ENCODE measurements around the gene SRSF7.
"Not testable (repeated sequence)": the region's sequence is repeated elsewhere in the genome, so short reads cannot be mapped to it uniquely, and the experiment has no call there.

The SRSF7 gene

GRCh38 chr2:38751596-38752410, 642 bp upstream of the SRSF7 start:
- no peak for DNase-seq

- DNase-seq = peak in 2 of 3 experiments; percentile 63 to 81
Observed at GRCh38 chr2:38750011-38750890, 910 bp downstream of the SRSF7 start.

- DNase-seq = peak in 1 of 3 experiments; percentile 55
Observed at GRCh38 chr2:38748943-38749804, 2.0 kb downstream of the SRSF7 start.

DNA sequence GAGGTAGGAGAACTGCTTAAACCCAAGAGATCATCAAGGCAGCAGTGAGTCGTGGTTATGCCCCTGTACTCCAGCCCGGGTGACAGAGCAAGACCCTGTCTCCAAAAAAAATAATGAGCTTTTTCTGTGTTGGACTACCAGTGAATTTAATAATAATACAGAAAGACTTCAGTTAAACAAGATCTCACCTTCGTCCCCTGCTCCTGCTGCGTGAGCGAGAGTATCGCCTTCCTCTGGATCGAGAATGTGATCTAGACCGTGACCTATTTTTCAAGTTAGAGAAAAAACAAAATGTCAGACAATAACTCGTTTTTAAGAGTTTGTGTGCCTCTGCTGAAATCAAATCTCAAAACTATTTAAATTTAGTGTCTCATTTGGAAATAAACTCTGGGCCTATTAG, 2.8 kb downstream of the SRSF7 start:
- DNase-seq = no peak

DNA sequence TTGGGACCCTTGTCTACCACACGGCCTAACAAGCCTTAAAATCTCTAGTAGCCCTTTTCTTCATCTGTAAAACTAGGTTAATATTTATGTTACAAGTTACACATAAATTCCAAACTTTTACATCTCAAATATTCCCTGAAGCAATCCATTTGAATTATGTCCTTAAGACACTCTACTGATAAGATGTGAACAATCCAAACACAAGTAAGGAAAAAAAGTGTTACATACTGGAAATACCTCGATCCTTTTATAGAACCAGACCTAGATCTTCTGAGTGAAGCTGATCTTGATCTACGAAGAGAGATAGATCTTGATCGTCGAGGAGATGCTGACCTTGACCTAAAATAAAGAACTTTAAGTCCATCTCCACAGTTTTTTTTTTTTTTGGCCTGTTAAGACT, 3.3 kb downstream of the SRSF7 start:
- no peak for DNase-seq

DNA sequence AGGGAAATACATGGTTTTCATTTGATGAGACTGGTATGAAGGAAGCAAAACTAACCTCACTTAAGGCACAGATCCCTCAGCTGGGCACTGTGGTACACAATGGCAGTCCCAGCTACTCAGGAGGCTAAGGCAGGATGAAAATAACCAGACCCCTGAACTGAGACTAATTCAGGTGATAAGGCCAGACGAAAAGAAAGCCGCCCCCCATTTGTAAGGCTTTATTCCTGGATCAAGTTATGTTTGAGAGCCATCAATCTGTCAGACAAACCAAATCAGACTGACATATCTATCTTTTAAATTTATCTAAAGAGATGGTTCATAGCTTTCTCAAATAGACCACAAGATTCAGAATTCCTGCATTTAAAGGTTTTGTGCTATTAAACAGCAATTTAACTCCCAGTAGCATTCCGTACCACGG, 4.1 kb downstream of the SRSF7 start:
- DNase-seq = no peak

- DNase-seq = no peak
Observed at GRCh38 chr2:38745267-38745666, 5.9 kb downstream of the SRSF7 start.

DNA sequence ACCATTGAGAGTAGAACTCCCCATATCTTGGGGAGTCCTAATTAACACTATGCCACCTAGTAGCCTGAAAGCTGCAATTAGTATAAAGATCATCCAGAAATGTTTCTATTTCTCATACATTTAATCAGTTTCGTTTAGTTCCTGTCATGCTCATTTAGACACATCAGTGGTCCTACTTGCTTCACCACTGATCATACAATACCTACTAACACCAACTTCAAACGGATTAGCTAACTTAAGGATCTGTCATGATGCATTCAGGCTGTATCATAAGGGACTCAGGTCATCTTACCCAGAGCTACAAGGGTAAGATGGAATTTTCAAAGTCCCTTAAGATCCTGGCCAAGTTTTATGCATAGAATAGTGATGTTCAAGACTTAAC, 6.8 kb downstream of the SRSF7 start:
- DNase-seq = no peak

DNA sequence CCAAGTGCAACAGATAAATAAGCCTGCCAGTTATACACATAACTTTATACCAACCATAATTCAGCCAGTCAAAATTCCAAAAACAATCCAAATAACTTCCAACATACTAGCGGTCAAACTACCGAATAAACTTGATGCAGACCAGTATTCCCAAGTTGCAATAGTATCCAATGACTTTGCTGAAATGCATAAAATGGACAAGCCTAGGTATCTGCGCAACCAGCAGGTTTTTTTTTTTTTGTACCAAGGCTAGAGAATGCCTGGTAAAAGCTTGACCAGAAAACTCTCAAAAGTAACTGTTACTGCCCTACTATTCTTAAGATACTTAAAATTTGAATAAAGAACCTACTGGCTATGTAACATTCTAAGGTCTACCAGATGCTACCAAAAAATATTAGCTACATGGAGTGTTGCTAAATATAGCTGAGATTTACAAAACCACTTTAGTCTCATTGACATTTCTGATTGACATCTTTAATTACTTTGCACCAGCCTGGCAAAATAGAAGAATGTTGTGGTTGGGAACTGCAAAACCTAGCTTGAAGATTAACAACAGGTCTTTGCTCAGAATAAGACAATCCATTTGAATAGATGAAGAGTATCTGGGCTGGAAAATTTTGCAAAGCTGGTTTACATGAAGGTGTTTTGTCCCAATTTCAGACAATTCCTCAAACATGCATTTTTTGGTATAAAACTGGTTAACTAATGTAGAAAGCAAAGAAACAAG, 7.3 kb downstream of the SRSF7 start:
- peak in 1 of 3 experiments; percentile 38 for DNase-seq

DNA sequence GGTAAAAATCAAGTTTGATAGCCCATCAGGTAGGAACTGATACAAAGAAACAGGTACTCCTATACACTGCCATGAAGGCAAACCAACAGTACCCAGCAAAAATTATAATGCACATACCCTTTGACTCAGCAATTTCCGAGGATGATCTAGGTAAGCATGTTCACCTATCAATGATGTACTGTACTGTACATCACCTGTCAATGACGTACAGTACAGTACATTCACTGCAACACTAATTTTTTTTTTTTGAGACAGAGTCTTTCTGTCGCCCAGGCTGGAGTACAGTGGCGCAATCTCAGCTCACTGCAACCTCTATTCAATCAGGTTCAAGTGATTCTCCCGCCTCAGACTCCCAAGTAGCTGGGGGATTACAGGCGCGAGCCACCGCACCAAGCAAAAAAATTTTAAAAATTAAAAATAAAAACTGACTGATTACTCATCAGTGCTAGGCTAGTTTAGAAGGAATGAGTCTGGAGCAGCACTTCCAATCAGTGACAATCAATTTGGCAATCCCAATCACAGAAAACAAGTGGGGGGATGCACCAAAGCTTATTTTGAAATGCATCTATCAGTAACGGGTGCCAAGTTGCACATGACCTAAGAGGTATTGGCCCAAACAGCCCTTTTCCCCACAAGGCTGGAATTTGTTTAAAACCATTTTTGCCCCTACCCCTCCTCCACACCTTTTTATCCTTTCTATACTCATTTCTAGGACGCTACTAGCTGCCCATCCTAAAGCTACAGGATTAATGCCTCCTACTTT, 8.2 kb downstream of the SRSF7 start:
- DNase-seq = no peak

DNA sequence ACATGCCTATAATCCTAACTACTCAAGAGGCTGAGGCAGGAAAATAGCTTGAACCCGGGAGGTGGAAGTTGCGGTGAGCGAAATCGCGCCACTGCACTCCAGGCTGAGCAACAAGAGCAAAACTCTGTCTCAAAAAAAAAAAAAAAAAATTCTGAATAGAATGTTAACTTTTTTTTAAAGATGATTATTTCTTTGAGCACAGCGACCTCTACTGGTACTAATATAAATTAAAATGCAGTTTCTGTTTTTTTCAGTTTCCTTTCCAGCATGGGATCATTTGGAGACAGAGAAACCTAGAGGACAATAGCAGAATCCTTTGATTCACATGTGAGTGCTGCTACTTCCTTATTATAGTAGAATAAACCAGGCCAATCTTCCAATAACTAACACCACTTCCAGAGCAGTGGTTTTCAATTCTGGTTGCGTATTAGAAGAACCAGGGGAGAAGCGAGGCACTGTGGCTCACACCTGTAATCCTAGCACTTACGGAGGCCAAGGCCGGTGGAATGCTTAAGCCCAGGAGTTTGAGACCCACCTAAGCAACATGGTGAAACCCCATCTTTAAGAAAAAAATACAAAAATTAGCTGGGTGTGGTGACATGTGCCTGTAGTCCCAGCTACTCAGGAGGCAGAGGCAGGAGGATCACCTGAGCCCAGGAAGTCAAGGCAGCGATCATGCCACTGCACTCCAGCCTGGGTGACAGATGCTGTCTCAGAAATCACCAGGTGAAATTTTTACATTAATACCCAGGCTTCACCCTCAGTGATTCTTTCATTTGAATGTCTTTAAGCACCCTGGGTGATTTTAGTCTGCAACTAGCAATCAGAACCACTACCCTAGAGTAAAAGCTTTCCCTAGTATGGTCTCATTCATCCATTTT, 10.1 kb downstream of the SRSF7 start:
- peak in 1 of 3 experiments; percentile 30 for DNase-seq

DNA sequence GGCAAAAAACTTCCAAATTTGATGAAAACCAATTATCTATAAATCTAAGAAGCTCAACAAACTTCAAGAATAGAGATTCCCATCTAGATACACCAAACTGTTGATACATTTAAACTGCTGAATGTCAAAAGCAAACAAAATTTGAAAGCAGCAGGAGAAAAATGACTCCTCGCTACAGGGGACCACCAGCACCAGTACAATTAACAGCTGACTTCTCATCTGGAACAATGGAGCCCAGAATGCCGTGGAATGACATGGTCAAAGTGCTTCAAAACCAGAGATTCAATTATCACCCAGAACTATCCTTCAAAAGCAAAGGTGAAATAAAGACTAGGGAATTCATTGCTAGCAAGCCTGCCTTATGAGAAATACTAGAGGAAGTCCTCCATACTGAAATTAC, 11.6 kb downstream of the SRSF7 start:
- no peak for DNase-seq

GRCh38 chr2:38737925-38738324, 13.2 kb downstream of the SRSF7 start:
- no peak for DNase-seq

GRCh38 chr2:38737000-38737698, 14.0 kb downstream of the SRSF7 start:
- DNase-seq = not testable (repeated sequence)

GRCh38 chr2:38735999-38736320, 15.2 kb downstream of the SRSF7 start:
- no peak for DNase-seq

DNA sequence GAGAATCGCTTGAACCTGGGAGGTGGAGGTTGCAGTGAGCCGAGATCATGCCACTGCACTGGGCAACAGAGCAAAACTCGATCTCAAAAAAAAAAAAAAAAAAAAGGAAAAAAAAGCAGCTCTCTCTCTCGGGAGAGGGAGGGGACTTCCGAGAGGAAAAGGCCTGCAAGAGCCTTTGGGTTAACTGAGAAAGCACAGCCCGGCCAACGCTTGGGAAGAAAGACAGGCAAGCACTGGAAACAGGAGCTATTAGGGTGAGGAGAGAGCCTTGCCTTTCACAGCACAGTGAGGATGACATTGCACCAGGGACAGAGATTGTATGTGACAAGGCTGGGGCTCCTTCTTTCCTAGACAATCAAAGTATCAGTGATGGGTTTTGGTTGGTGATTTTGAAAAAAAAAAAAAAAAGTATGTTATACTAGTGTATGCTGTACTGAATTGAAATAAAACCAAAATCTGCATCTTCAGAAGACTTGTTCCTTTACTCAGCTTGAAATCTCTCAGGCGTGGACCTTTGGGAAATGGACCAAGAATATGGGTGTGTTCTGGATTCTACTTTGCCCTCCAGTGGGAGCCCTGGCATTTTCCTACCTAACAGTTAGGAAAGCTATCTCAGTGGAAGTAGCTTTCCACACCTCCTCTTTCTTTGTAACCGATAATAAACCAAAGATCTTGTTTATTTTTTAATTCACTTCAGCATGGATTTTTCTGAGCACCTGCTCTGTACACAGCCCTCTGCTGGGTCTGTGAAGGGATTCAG, 16.7 kb downstream of the SRSF7 start:
- DNase-seq = no peak

- DNase-seq = no peak
Observed at GRCh38 chr2:38733300-38733971, 17.7 kb downstream of the SRSF7 start.

DNA sequence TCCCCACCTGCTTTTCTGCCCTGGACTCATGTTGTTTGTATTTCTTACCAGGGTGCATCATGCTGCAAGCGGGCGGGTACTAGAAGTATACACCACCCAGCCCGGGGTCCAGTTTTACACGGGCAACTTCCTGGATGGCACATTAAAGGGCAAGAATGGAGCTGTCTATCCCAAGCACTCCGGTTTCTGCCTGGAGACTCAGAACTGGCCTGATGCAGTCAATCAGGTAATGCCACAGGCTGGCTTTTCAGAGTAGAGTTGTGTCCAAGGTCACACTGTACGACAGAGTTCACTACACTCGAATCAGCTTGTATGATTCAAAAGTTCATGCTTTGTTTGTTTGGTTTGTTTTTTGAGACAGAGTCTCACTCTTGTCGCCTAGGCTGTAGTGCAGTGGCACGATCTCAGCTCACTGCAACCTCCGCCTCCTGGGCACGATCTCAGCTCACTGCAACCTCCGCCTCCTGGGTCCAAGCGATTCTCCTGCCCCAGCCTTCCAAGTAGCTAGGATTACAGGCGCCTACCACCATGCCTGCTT, 19.4 kb downstream of the SRSF7 start:
- no peak for DNase-seq
